ENCODE data around the gene TMEM132D. TPM values are rescaled to one million over a fixed set of nuclear protein-coding genes. Genes with fewer than 3 reads are reported as not detected.

Gene TMEM132D
- total RNA-seq, 1 donor from 2014 or later, result not detected

GRCh38 chr12:129868575-129868974, 35.2 kb downstream of the TMEM132D start:
- DNase-seq (ENCODE audit: extremely low spot score in 2 of 2), result no peak
- no peak for TF ChIP-seq POLR2A (IDR thresholded peaks at IDR 0.05)
- TF ChIP-seq CTCF (IDR thresholded peaks at IDR 0.05), result no peak
- no peak for TF ChIP-seq POLR2AphosphoS5 (IDR thresholded peaks at IDR 0.05; ENCODE audit: insufficient read depth in 1 of 2, low read depth in 1 of 2)

DNA sequence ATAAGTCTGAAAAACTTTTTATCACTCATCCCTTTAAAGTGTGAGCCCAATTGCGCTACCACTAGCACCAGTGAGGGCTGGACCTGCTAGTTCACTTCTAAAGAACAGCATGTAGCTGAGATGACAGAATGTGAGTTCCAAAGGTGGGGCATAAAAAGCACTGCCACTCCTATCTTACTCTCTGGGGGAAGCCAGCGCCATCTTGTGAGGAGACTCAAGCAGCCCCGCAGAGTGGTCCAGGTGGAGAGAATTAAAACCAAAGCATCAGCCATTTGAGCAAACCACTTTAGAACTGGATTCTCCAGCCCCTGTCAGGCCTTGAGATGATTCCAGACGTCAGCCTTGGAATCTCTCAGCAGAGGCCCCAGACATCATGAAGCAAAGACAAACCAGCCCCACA, 39.9 kb downstream of the TMEM132D start:
- H3K4me3 ChIP-seq, result no peak overlapping the region
- no peak for DNase-seq (ENCODE audit: extremely low spot score in 2 of 2)
- H3K36me3 ChIP-seq, result no peaks in the 10 kb centered on the region
- no peak overlapping the region for H3K27ac ChIP-seq
- H3K4me1 ChIP-seq, result no peaks in the 10 kb centered on the region
- intact Hi-C loops (cut with DNase I), result no loop called here
- no peak for TF ChIP-seq POLR2A (IDR thresholded peaks at IDR 0.05)
- TF ChIP-seq CTCF (IDR thresholded peaks at IDR 0.05), result no peak
- no peak for TF ChIP-seq POLR2AphosphoS5 (IDR thresholded peaks at IDR 0.05; ENCODE audit: insufficient read depth in 1 of 2, low read depth in 1 of 2)
- no peaks in the 10 kb centered on the region for H3K27me3 ChIP-seq
- no peaks in the 10 kb centered on the region for H3K9me3 ChIP-seq

More at GRCh38 chr12:129868575-129868974, 35.2 kb downstream of the TMEM132D start:
- H3K4me1 ChIP-seq, result no peaks in the 10 kb centered on the region
- intact Hi-C loops (cut with DNase I), result no loop called here
- H3K27ac ChIP-seq, result no peak overlapping the region
- H3K27me3 ChIP-seq, result no peaks in the 10 kb centered on the region
- H3K36me3 ChIP-seq, result no peaks in the 10 kb centered on the region
- no peaks in the 10 kb centered on the region for H3K9me3 ChIP-seq
- no peak overlapping the region for H3K4me3 ChIP-seq

- no peak for TF ChIP-seq POLR2AphosphoS5 (IDR thresholded peaks at IDR 0.05; ENCODE audit: insufficient read depth in 1 of 2, low read depth in 1 of 2)
- no peak for TF ChIP-seq POLR2A (IDR thresholded peaks at IDR 0.05)
- TF ChIP-seq CTCF (IDR thresholded peaks at IDR 0.05), result no peak
- Histone ChIP-seq H3K27ac (no peak overlapping the region), H3K27me3 (no peaks in the 10 kb centered on the region), H3K9me3 (no peaks in the 10 kb centered on the region), H3K4me3 (no peak overlapping the region), H3K4me1 (no peaks in the 10 kb centered on the region), H3K36me3 (no peaks in the 10 kb centered on the region)
- DNase-seq (ENCODE audit: extremely low spot score in 2 of 2), result no peak
- intact Hi-C loops (cut with DNase I), result no loop called here
These were observed 41.2 kb downstream of the TMEM132D start for GRCh38 chr12:129862561-129863175.

- Histone ChIP-seq H3K4me1 (no peaks in the 10 kb centered on the region), H3K4me3 (no peak overlapping the region), H3K27me3 (no peaks in the 10 kb centered on the region), H3K36me3 (no peaks in the 10 kb centered on the region), H3K27ac (no peak overlapping the region), H3K9me3 (no peaks in the 10 kb centered on the region)
- TF ChIP-seq POLR2A (IDR thresholded peaks at IDR 0.05), result no peak
- TF ChIP-seq CTCF (IDR thresholded peaks at IDR 0.05), result no peak
- no peak for TF ChIP-seq POLR2AphosphoS5 (IDR thresholded peaks at IDR 0.05; ENCODE audit: insufficient read depth in 1 of 2, low read depth in 1 of 2)
- intact Hi-C loops (cut with DNase I), result no loop called here
- DNase-seq (ENCODE audit: extremely low spot score in 2 of 2), result no peak
These were observed 41.9 kb downstream of the TMEM132D start for GRCh38 chr12:129861951-129862350.

DNA sequence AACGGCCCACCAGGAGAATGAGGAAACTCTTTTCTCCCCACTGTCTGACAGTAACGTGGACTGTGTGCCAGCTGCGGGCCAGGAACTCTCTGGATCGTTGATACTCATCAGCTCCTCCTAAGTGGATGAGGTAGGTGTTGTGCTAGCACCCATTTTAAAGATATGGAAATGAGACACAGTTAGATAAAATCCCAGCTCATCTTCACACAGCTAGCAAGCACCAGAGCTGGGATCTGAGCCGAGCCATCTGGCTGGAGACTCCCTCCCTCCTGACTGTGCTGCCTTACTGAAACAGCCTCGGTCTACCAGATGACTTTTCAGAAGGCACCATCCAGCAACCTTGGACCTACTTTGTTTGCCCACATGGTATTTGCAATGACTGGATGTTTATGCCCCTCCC, 49.2 kb downstream of the TMEM132D start:
- H3K4me1 ChIP-seq, result no peaks in the 10 kb centered on the region
- H3K27me3 ChIP-seq, result no peaks in the 10 kb centered on the region
- no peak for DNase-seq (ENCODE audit: extremely low spot score in 2 of 2)
- TF ChIP-seq CTCF (IDR thresholded peaks at IDR 0.05) (no peak), POLR2AphosphoS5 (IDR thresholded peaks at IDR 0.05; ENCODE audit: insufficient read depth in 1 of 2, low read depth in 1 of 2) (no peak), POLR2A (IDR thresholded peaks at IDR 0.05) (no peak)
- H3K36me3 ChIP-seq, result no peaks in the 10 kb centered on the region
- no peaks in the 10 kb centered on the region for H3K9me3 ChIP-seq
- intact Hi-C loops (cut with DNase I), result no loop called here
- H3K4me3 ChIP-seq, result no peak overlapping the region
- H3K27ac ChIP-seq, result no peak overlapping the region

All from vagina (tissue), 2 donors.